GM12878 (cell line): ENCODE measurements around the gene SLC22A7.

Experiments
- BCL11A ChIP-seq: IDR thresholded peaks from 2 replicates; pipeline ENCODE4 v1.6.1; 2011; ENCODE audit warnings: low read depth, low read length
- IKZF1 ChIP-seq: fragments of 450-650 bp; conservative IDR thresholded peaks from 2 replicates; pipeline ENCODE4 v1.6.1; 2017; ENCODE audit warnings: antibody characterized with exemption, mild to moderate bottlenecking
- JUND ChIP-seq: IDR thresholded peaks from 2 replicates; pipeline ENCODE4 v1.6.1; 2012; ENCODE audit warnings: low read depth, mild to moderate bottlenecking, low read length, improper control_type of control experiment, moderate library complexity
- POLR2A ChIP-seq: IDR thresholded peaks from 2 replicates; pipeline ENCODE4 v1.6.1; 2011; ENCODE audit warnings: low read depth, mild to moderate bottlenecking, low read length
- SIN3A ChIP-seq: IDR thresholded peaks from 2 replicates; pipeline ENCODE4 v1.6.1; 2012; ENCODE audit warnings: low read depth, low read length, improper control_type of control experiment
- SMARCA5 ChIP-seq: fragments of 450-650 bp; IDR thresholded peaks from 2 replicates; pipeline ENCODE4 v1.6.1; 2017; ENCODE audit warnings: mild to moderate bottlenecking
- SRF ChIP-seq, 2 experiments: IDR thresholded peaks; 2 replicates each; pipeline ENCODE4 v1.6.1; 2011; ENCODE audit warnings: low read depth in 2 of 2, low read length in 2 of 2, mild to moderate bottlenecking in 1 of 2, moderate library complexity in 1 of 2
- TF ChIP-seq, protein P1 (sequence below), 3 experiments: IDR thresholded peaks in 2 of 3; conservative IDR thresholded peaks in 1 of 3; 2 replicates each; pipeline ENCODE4 v1.5.1; 2011; ENCODE audit warnings: low read depth in 3 of 3, low read length in 3 of 3, mild to moderate bottlenecking in 3 of 3, control low read depth in 2 of 3, moderate library complexity in 2 of 3, inconsistent platforms in 1 of 3, mixed read lengths in 1 of 3; ENCODE audit not compliant: control insufficient read depth in 2 of 3, insufficient read depth in 1 of 3; ENCODE audit errors: extremely low read depth in 1 of 3
- TF ChIP-seq, protein P2 (sequence below): IDR thresholded peaks from 2 replicates; pipeline ENCODE4 v1.6.1; 2012; ENCODE audit warnings: low read depth, low read length, improper control_type of control experiment
- TF ChIP-seq, protein P3 (sequence below): IDR thresholded peaks from 2 replicates; pipeline ENCODE4 v1.6.1; 2012; ENCODE audit warnings: improper control_type of control experiment, low read depth, low read length; ENCODE audit not compliant: insufficient replicate concordance

DNA sequence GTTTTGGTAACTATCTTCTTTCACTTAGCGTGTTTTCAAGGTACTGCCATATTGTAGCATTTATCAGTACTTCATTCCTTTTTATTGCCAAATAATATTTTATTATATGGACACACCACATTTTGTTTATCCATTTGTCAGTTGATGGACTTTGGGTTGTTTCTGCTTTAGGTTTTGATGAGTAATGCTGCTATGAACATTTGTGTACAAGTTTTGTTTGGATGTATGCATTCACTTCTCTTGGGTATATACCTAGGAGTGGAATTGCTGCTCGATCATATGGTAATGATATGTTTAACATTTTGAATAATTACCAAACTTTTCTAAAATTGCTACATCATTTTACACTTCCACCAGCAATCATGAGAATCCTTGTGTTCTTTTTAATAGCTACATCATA, 6.4 kb upstream of the SLC22A7 start:
- no peak for TF ChIP-seq SRF (IDR thresholded peaks at IDR 0.05; ENCODE audit: low read depth in 2 of 2, low read length in 2 of 2)
- TF ChIP-seq POLR2A = no peak
- TF ChIP-seq, protein P1, sequence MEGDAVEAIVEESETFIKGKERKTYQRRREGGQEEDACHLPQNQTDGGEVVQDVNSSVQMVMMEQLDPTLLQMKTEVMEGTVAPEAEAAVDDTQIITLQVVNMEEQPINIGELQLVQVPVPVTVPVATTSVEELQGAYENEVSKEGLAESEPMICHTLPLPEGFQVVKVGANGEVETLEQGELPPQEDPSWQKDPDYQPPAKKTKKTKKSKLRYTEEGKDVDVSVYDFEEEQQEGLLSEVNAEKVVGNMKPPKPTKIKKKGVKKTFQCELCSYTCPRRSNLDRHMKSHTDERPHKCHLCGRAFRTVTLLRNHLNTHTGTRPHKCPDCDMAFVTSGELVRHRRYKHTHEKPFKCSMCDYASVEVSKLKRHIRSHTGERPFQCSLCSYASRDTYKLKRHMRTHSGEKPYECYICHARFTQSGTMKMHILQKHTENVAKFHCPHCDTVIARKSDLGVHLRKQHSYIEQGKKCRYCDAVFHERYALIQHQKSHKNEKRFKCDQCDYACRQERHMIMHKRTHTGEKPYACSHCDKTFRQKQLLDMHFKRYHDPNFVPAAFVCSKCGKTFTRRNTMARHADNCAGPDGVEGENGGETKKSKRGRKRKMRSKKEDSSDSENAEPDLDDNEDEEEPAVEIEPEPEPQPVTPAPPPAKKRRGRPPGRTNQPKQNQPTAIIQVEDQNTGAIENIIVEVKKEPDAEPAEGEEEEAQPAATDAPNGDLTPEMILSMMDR (IDR thresholded peaks at IDR 0.05 in 2 of 3, conservative IDR thresholded peaks at IDR 0.05 in 1 of 3; ENCODE audit: control insufficient read depth in 2 of 3, extremely low read depth in 1 of 3, insufficient read depth in 1 of 3, low read depth in 3 of 3, low read length in 3 of 3) = no peak
- TF ChIP-seq JUND = no peak
- TF ChIP-seq SMARCA5 = no peak
- no peak for TF ChIP-seq IKZF1
- TF ChIP-seq, protein P2, sequence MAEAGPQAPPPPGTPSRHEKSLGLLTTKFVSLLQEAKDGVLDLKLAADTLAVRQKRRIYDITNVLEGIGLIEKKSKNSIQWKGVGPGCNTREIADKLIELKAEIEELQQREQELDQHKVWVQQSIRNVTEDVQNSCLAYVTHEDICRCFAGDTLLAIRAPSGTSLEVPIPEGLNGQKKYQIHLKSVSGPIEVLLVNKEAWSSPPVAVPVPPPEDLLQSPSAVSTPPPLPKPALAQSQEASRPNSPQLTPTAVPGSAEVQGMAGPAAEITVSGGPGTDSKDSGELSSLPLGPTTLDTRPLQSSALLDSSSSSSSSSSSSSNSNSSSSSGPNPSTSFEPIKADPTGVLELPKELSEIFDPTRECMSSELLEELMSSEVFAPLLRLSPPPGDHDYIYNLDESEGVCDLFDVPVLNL = no peak
- no peak for TF ChIP-seq SIN3A
- no peak for TF ChIP-seq BCL11A
- TF ChIP-seq, protein P3, sequence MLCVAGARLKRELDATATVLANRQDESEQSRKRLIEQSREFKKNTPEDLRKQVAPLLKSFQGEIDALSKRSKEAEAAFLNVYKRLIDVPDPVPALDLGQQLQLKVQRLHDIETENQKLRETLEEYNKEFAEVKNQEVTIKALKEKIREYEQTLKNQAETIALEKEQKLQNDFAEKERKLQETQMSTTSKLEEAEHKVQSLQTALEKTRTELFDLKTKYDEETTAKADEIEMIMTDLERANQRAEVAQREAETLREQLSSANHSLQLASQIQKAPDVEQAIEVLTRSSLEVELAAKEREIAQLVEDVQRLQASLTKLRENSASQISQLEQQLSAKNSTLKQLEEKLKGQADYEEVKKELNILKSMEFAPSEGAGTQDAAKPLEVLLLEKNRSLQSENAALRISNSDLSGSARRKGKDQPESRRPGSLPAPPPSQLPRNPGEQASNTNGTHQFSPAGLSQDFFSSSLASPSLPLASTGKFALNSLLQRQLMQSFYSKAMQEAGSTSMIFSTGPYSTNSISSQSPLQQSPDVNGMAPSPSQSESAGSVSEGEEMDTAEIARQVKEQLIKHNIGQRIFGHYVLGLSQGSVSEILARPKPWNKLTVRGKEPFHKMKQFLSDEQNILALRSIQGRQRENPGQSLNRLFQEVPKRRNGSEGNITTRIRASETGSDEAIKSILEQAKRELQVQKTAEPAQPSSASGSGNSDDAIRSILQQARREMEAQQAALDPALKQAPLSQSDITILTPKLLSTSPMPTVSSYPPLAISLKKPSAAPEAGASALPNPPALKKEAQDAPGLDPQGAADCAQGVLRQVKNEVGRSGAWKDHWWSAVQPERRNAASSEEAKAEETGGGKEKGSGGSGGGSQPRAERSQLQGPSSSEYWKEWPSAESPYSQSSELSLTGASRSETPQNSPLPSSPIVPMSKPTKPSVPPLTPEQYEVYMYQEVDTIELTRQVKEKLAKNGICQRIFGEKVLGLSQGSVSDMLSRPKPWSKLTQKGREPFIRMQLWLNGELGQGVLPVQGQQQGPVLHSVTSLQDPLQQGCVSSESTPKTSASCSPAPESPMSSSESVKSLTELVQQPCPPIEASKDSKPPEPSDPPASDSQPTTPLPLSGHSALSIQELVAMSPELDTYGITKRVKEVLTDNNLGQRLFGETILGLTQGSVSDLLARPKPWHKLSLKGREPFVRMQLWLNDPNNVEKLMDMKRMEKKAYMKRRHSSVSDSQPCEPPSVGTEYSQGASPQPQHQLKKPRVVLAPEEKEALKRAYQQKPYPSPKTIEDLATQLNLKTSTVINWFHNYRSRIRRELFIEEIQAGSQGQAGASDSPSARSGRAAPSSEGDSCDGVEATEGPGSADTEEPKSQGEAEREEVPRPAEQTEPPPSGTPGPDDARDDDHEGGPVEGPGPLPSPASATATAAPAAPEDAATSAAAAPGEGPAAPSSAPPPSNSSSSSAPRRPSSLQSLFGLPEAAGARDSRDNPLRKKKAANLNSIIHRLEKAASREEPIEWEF = no peak
